Measurements from ENCODE around the gene WDR76. TPM values are rescaled to one million over a fixed set of nuclear protein-coding genes. Genes with fewer than 3 reads are reported as not detected.

Gene WDR76
- polyA plus RNA-seq, 2 of the 4 experiments (the other 2 are of a cell fraction): 12.1 to 17.5 TPM

DNA sequence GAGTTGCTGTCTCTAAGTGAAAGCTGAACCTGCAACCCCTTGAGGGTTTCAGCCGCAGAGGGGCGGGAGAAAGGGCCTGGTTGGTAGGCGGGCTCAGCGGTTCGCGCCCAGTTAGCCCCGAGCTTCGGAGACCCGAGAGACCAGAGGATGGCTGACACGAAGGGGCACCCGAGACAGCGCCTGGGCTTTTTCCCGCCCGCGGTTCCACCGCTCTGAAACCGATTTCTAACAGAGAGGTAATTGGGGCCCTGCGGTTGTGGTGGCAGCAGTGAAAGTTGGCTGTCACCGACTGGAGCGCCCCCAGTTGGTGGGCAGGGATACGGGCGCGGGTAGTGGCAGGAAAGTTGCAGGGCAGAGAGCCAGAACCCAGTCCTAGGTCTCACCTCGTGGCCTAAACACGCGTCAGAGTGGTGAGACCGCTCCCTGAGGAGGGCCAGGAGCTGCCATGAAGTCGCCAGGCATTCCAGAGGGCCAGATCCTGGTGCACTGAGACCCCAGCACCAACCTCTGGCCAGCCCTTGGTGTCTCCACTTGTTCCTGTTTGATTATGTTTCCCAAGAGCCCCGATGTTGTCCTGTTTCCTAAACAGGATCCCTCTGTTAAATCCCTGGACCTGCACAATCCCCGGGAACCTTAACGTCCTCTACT, 49.4 kb upstream of the WDR76 start:
- Histone ChIP-seq H3K4me2 (peak overlapping the region; percentile 84), H3K4me3 (peak overlapping the region; percentile 60), H3K9me3 (no peaks in the 10 kb centered on the region), H3K27ac (peak overlapping the region; percentile 77 to 91), H3K4me1 (0 out of 3 replicates have a peak, but pooled peaks cover 8% of the 10 kb centered on the region)
- CTCF ChIA-PET: interaction anchor here (0.7 to 6.9 kb wide), 9 partner anchors 8 to 32 kb away, joined by 3 to 47 read pairs (median 3); partner anchors contain the start of gene SERF2
- FAIRE-seq (no peak), ATAC-seq (peak; percentile 72 to 88), DNase-seq (ENCODE audit: low read depth in 1 of 2, low spot score in 1 of 2) (peak in 1 of 2 experiments; percentile 79)
- TF ChIP-seq E2F6 (IDR thresholded peaks at IDR 0.05; ENCODE audit: borderline replicate concordance, low read depth) (peak; percentile 89), TP53 (CRISPR knock-in tag; IDR thresholded peaks at IDR 0.05) (no peak), CTCF (IDR thresholded peaks at IDR 0.05) (peak; percentile 70), CBX8 (IDR thresholded peaks at IDR 0.05) (no peak), NPAS2 (CRISPR knock-in tag; IDR thresholded peaks at IDR 0.05; ENCODE audit: borderline replicate concordance) (no peak), JUN (IDR thresholded peaks at IDR 0.05) (peak in 1 of 2 experiments; percentile 41; a peak in 1 of 5 replicates), RFX5 (IDR thresholded peaks at IDR 0.05) (no peak), MAX (IDR thresholded peaks at IDR 0.05) (peak; percentile 91), BHLHE40 (IDR thresholded peaks at IDR 0.05; ENCODE audit: low read depth, low read length) (no peak), CHD4 (IDR thresholded peaks at IDR 0.05; ENCODE audit: borderline replicate concordance) (no peak), EP300 (IDR thresholded peaks at IDR 0.05) (no peak), RARB (CRISPR knock-in tag; IDR thresholded peaks at IDR 0.05) (no peak), POLR2AphosphoS2 (conservative IDR thresholded peaks at IDR 0.05; ENCODE audit: low read length) (no peak), NFE2L2 (conservative IDR thresholded peaks at IDR 0.05; ENCODE audit: low read length) (no peak)
- TF ChIP-seq, protein P1, sequence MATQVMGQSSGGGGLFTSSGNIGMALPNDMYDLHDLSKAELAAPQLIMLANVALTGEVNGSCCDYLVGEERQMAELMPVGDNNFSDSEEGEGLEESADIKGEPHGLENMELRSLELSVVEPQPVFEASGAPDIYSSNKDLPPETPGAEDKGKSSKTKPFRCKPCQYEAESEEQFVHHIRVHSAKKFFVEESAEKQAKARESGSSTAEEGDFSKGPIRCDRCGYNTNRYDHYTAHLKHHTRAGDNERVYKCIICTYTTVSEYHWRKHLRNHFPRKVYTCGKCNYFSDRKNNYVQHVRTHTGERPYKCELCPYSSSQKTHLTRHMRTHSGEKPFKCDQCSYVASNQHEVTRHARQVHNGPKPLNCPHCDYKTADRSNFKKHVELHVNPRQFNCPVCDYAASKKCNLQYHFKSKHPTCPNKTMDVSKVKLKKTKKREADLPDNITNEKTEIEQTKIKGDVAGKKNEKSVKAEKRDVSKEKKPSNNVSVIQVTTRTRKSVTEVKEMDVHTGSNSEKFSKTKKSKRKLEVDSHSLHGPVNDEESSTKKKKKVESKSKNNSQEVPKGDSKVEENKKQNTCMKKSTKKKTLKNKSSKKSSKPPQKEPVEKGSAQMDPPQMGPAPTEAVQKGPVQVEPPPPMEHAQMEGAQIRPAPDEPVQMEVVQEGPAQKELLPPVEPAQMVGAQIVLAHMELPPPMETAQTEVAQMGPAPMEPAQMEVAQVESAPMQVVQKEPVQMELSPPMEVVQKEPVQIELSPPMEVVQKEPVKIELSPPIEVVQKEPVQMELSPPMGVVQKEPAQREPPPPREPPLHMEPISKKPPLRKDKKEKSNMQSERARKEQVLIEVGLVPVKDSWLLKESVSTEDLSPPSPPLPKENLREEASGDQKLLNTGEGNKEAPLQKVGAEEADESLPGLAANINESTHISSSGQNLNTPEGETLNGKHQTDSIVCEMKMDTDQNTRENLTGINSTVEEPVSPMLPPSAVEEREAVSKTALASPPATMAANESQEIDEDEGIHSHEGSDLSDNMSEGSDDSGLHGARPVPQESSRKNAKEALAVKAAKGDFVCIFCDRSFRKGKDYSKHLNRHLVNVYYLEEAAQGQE (IDR thresholded peaks at IDR 0.05): no peak
- TF ChIP-seq, protein P2, sequence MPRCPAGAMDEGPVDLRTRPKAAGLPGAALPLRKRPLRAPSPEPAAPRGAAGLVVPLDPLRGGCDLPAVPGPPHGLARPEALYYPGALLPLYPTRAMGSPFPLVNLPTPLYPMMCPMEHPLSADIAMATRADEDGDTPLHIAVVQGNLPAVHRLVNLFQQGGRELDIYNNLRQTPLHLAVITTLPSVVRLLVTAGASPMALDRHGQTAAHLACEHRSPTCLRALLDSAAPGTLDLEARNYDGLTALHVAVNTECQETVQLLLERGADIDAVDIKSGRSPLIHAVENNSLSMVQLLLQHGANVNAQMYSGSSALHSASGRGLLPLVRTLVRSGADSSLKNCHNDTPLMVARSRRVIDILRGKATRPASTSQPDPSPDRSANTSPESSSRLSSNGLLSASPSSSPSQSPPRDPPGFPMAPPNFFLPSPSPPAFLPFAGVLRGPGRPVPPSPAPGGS (IDR thresholded peaks at IDR 0.05): no peak
- POLR2A ChIA-PET: interaction anchor here (0.6 to 1.4 kb wide), 4 partner anchors 14 to 519 kb away, joined by 3 to 7 read pairs (median 4); partner anchors contain the start of genes HYPK, MFAP1 and SERINC4
- WGBS (ENCODE audit: missing lambda C conversion rate): 1% methylated on average over 17 of the region's 31 CpGs

GRCh38 chr15:43779016-43779415, 47.8 kb upstream of the WDR76 start:
- Histone ChIP-seq H3K4me3 (no peak overlapping the region), H3K9me3 (no peaks in the 10 kb centered on the region), H3K27ac (no peak overlapping the region), H3K4me2 (no peak overlapping the region), H3K4me1 (0 out of 3 replicates have a peak, but pooled peaks cover 8% of the 10 kb centered on the region)
- 86% methylated on average over 1 of the region's 1 CpG for WGBS (ENCODE audit: missing lambda C conversion rate)
- FAIRE-seq (no peak), ATAC-seq (no peak), DNase-seq (ENCODE audit: low read depth in 1 of 2, low spot score in 1 of 2) (no peak)
- CTCF ChIA-PET: interaction anchor here (0.7 to 6.9 kb wide), 2 partner anchors 11 to 428 kb away, joined by 3 to 47 read pairs; partner anchors contain the start of gene SERF2
- POLR2A ChIA-PET: no interaction called here
- no peak for TF ChIP-seq EHMT2 (IDR thresholded peaks at IDR 0.05; ENCODE audit: low read depth)
- no peak for TF ChIP-seq SREBF2 (IDR thresholded peaks at IDR 0.05)
- no peak for TF ChIP-seq ELK1 (IDR thresholded peaks at IDR 0.05; ENCODE audit: low read depth, low read length)
- TF ChIP-seq ZNF302 (CRISPR knock-in tag; IDR thresholded peaks at IDR 0.05): no peak
- no peak for TF ChIP-seq MAZ (IDR thresholded peaks at IDR 0.05; ENCODE audit: borderline replicate concordance, low read depth, low read length)
- TF ChIP-seq RCOR1 (IDR thresholded peaks at IDR 0.05; ENCODE audit: low read depth, low read length): no peak
- no peak for TF ChIP-seq ZSCAN20 (CRISPR knock-in tag; IDR thresholded peaks at IDR 0.05)
- no peak for TF ChIP-seq MYC (IDR thresholded peaks at IDR 0.05; ENCODE audit: borderline replicate concordance, low read length)
- TF ChIP-seq ZC3H11A (IDR thresholded peaks at IDR 0.05): no peak
- no peak for TF ChIP-seq CBX8 (IDR thresholded peaks at IDR 0.05)
- no peak for TF ChIP-seq FOSB (CRISPR knock-in tag; IDR thresholded peaks at IDR 0.05)

Measured in A549 (cell line).